Measurements from ENCODE around the gene IL34.
"Not testable (repeated sequence)": the region's sequence is repeated elsewhere in the genome, so short reads cannot be mapped to it uniquely, and the experiment has no call there.

IL34 gene

GRCh38 chr16:70659546-70659945 is 13.2 kb downstream of the IL34 start:
- no peak for DNase-seq

- no peak for DNase-seq
These were observed 13.8 kb downstream of the IL34 start for GRCh38 chr16:70659953-70660671.

- DNase-seq, result no peak
These were observed 14.5 kb downstream of the IL34 start for GRCh38 chr16:70660672-70661350.

GRCh38 chr16:70661534-70661917 is 15.2 kb downstream of the IL34 start:
- no peak for DNase-seq

- DNase-seq, result no peak
These were observed 15.7 kb downstream of the IL34 start for GRCh38 chr16:70661918-70662641.

GRCh38 chr16:70662991-70663523 is 16.7 kb downstream of the IL34 start:
- no peak for DNase-seq

GRCh38 chr16:70663524-70664324 is 17.4 kb downstream of the IL34 start:
- no peak for DNase-seq

GRCh38 chr16:70664325-70665112 is 18.2 kb downstream of the IL34 start:
- no peak for DNase-seq

GRCh38 chr16:70665113-70665694 is 18.8 kb downstream of the IL34 start:
- DNase-seq, result no peak

- no peak for DNase-seq
These were observed 19.7 kb downstream of the IL34 start for GRCh38 chr16:70665806-70666735.

- no peak for DNase-seq
These were observed 23.8 kb downstream of the IL34 start for GRCh38 chr16:70670175-70670574.

GRCh38 chr16:70670938-70671337 is 24.6 kb downstream of the IL34 start:
- DNase-seq, result not testable (repeated sequence)

GRCh38 chr16:70674221-70675014 is 28.1 kb downstream of the IL34 start:
- no peak for DNase-seq

- DNase-seq, result no peak
These were observed 29.6 kb downstream of the IL34 start for GRCh38 chr16:70675851-70676513.

- DNase-seq, result no peak
These were observed 30.5 kb downstream of the IL34 start for GRCh38 chr16:70676675-70677498.

- DNase-seq, result no peak
These were observed 31.3 kb downstream of the IL34 start for GRCh38 chr16:70677499-70678120.

- no peak for DNase-seq
These were observed 31.9 kb downstream of the IL34 start for GRCh38 chr16:70678121-70678897.
